GM12874 (cell line): Measurements from ENCODE around the gene LPO.
A peak's percentile ranks its signal among the peaks of the same experiment; 100 is the strongest.

ENCODE experiments used
- TF ChIP-seq, protein P1 (sequence below): IDR thresholded peaks from 2 replicates; pipeline ENCODE4 v1.5.1; 2011; ENCODE audit warnings: low read depth, mild to moderate bottlenecking, control low read depth, low read length, moderate library complexity; ENCODE audit not compliant: insufficient read depth

Gene LPO

DNA sequence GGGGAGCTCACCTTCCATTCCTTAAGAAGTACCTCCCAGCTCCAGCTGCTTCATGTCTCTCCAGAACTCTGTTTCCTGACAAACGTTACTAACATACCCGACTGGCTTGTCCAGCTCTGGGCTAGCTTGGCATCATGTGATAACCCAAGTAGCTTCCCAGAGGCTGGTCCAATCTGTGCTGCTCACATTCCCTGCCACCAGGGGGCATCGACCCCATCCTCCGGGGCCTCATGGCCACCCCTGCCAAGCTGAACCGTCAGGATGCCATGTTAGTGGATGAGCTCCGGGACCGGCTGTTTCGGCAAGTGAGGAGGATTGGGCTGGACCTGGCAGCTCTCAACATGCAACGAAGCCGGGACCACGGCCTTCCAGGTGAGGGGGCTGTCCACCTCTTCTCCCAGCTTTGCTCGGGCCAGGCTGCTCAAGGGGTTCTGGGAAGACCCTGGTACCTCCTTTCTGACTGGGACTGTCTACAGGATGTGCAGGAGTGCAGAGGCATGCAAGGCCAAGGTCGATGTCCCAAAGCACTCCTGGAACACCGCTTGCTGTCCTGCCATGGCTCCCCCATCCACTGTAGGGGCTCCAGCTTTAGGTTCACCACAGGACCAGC lies 38.3 kb upstream of the LPO start:
- TF ChIP-seq, protein P1, sequence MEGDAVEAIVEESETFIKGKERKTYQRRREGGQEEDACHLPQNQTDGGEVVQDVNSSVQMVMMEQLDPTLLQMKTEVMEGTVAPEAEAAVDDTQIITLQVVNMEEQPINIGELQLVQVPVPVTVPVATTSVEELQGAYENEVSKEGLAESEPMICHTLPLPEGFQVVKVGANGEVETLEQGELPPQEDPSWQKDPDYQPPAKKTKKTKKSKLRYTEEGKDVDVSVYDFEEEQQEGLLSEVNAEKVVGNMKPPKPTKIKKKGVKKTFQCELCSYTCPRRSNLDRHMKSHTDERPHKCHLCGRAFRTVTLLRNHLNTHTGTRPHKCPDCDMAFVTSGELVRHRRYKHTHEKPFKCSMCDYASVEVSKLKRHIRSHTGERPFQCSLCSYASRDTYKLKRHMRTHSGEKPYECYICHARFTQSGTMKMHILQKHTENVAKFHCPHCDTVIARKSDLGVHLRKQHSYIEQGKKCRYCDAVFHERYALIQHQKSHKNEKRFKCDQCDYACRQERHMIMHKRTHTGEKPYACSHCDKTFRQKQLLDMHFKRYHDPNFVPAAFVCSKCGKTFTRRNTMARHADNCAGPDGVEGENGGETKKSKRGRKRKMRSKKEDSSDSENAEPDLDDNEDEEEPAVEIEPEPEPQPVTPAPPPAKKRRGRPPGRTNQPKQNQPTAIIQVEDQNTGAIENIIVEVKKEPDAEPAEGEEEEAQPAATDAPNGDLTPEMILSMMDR: peak; percentile 79

DNA sequence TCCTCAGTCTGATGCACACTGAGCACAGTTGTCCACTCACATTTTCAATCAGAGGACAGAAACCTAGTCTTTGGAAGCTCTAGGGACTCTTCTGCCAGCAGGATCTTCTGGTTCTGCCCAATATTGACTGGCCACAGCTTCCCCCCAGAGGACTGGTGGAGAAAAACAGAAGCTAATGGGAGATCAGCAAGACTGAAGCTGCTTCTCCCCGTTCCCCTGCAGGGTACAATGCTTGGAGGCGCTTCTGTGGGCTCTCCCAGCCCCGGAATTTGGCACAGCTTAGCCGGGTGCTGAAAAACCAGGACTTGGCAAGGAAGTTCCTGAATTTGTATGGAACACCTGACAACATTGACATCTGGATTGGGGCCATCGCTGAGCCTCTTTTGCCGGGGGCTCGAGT lies 35.5 kb upstream of the LPO start:
- TF ChIP-seq, protein P1: no peak

DNA sequence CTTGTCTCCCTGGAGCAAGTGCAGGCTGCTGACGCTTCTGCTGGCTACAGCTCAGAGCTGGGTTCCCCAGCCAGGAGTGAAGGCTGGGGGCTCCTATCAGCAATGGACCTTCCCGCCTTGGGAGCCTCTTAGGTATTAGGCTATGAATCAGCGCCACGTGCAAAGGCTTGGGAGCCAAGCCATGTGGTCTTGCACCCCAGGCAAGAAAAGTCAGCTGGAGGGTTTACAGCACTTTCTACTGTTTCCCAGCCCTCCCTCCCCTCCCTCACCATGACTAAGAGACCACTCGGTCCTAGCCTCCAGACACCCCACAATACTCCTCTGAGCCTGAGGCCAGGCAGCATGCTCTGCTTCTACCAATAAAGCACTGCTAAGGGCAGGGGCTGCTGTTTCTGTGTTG lies 33.6 kb upstream of the LPO start:
- TF ChIP-seq, protein P1: no peak

DNA sequence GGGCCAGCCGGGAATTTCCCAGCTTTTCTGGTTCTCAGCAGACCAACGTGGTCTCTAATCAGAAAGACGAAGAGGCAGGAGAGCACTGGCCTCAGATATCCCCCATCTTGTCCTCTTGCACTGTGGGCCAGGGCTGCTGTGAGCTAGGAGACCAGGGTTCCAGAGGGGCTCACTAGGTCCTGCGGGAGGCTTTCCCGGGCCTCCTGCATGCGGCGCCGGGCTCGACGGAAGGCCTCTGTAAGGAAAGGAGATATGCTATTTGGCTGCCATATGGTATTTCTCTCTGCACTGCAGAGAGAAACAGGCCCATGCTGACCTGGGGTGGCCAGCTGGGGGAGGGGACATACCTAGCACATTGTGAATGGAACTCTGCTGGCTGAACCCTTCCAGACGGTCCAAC lies 32.4 kb upstream of the LPO start:
- TF ChIP-seq, protein P1: no peak

DNA sequence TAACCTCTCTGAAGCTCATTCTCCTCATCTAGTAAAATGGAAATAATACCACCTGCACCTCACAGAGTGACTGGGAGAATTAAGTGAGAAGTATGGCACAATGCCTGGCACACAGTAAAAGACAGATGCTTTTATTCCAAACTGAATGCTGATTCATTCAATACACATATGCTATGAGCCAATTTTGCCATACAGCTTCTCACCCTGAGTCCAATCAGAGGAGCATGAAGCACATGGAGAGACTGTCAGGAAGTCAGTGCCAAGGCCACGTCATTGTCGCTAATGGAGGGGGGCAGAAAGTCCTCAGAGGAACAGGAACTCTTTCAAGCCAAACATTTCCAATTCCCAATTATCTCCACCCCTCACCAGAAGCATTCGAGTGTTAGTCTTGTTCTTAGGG lies 30.9 kb upstream of the LPO start:
- TF ChIP-seq, protein P1: no peak

DNA sequence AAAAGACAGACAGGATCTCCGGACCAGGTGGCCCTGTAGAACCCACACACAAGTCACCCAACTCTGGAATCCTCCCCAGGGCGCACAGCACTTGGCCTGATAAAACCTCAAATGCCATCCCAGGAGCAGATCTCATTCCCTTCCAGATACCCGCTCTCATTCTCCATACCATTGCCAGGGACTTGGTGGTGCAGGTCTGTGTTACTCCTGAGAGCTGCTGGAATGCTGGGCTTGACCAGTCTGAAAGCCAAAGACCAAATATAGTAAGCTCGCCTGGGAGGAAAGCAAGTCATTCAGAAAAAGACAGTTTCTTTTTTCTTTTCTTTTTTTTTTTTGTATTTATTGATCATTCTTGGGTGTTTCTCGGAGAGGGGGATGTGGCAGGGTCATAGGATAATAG lies 30.0 kb upstream of the LPO start:
- TF ChIP-seq, protein P1: no peak

DNA sequence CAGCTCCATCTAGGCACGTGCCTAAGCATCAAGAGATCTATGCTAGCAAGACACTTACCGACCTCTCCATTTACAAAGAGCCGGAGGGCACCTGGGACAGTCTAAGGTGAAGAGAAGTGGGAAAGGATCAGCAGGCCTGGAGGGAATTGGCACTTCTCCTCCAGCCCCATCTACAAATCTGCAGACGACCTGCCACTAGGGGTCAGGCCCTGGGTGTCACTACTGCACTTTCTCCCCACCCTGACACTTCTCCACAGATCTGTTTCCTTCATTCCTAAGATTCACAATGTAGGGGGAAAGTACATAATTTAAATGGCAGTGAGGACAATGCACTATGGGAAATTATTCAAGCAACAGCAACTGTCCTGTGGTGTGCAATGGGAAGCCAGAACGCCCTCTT lies 27.5 kb upstream of the LPO start:
- TF ChIP-seq, protein P1: peak; percentile 51

DNA sequence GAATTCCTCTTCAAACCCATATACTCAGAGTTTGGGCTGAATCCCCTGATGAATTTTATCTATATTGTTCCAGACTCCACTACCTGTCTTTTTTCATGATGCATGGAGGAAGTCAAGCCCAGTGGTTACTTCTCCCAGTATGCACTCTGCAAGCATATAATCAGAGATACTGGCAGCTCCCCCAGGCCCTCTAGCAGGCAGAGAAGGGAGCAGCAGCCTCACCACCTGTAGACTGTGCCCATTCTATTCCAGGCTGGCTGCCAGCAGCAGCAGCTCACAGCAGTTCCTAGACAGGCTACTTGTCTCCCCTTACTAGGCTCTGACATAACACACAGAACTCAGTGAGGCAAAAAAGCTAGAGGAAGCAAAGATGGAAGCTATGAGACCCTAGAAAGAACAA lies 22.7 kb upstream of the LPO start:
- TF ChIP-seq, protein P1: no peak
